SJCRH30 (cell line): ENCODE data around the gene MATN1. TPM values are rescaled to one million over a fixed set of nuclear protein-coding genes. Genes with fewer than 3 reads are reported as not detected.

Experiments used
- total RNA-seq: library from RNA; depleted of rRNA; stranded (reverse); fragments of >200 nt; shearing (Covaris generic); gene quantifications from 2 replicates; pipeline ENCODE4 v1.2.3, GENCODE V29; 2014; rRNA removed

The MATN1 gene
- total RNA-seq, 1 experiment from 2014 or later, result 0.47 TPM

Other genes with a start within 250 kb of the MATN1 start
- 31.5 and 34.9 TPM in 2 replicates for gene LAPTM5, start 34.2 kb upstream of the MATN1 start, total RNA-seq
- gene SDC3, start 185.2 kb upstream of the MATN1 start, total RNA-seq, result 201 and 210 TPM in 2 replicates